Gastroesophageal sphincter (tissue), 3 donors: Measurements from ENCODE around the gene ANKFY1.
A peak's percentile ranks its signal among the peaks of the same experiment; 100 is the strongest.

Experiments used
- POLR2AphosphoS5 ChIP-seq: sonication (generic); formaldehyde crosslinking; IDR thresholded peaks from one replicate; pipeline ENCODE4 v1.6.1; 2017; ENCODE audit warnings: antibody characterized with exemption
- TF ChIP-seq, protein P1 (sequence below), 4 experiments: fragments of 200-600 bp in 2 of 4; fragments of 450-650 bp in 2 of 4; sonication (generic) in 1 of 4; IDR thresholded peaks; one replicate each; pipeline ENCODE4 v1.5.1; 2017 to 2019; ENCODE audit warnings: antibody characterized with exemption in 4 of 4, mild to moderate bottlenecking in 2 of 4, moderate library complexity in 2 of 4

DNA sequence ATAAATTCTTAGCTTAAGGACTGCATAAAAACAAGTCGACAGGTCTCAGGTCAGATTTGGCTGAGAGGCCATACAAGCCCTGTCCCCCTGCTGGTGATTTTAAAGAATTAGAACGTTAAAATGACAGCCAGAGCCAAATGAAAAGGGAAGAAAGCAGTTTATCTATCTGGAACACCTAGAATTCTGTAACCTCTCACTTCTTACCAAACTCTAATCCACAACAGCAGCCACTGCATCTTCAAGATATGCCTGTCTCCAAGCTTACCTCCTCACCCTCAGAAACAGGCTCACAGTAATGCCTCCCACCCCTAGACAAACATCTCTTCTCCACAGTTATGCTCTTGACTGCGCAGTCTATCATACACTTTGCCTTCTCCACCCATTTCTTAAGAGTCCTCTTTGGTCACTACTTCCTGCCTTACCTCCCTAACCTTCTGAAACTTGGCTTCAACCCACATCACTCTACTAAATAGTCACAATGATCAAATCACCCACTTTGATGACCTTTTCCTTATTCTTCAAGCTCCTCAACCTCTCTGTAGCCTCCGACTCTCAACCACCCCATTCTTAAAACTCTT lies 14.2 kb downstream of the ANKFY1 start:
- TF ChIP-seq, protein P1, sequence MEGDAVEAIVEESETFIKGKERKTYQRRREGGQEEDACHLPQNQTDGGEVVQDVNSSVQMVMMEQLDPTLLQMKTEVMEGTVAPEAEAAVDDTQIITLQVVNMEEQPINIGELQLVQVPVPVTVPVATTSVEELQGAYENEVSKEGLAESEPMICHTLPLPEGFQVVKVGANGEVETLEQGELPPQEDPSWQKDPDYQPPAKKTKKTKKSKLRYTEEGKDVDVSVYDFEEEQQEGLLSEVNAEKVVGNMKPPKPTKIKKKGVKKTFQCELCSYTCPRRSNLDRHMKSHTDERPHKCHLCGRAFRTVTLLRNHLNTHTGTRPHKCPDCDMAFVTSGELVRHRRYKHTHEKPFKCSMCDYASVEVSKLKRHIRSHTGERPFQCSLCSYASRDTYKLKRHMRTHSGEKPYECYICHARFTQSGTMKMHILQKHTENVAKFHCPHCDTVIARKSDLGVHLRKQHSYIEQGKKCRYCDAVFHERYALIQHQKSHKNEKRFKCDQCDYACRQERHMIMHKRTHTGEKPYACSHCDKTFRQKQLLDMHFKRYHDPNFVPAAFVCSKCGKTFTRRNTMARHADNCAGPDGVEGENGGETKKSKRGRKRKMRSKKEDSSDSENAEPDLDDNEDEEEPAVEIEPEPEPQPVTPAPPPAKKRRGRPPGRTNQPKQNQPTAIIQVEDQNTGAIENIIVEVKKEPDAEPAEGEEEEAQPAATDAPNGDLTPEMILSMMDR (IDR thresholded peaks at IDR 0.05), result peak; percentile 23 to 49 (median 30)
- no peak for TF ChIP-seq POLR2AphosphoS5
